HG02571 (cell line): ENCODE measurements around the gene CHD1.
"Not testable (repeated sequence)": the region's sequence is repeated elsewhere in the genome, so short reads cannot be mapped to it uniquely, and the experiment has no call there.

Source experiments
- ATAC-seq: cut with Tn5 transposase; IDR thresholded peaks from one replicate; pipeline ENCODE4 v1.9.1; 2021; ENCODE audit warnings: mild to moderate bottlenecking, moderate library complexity; ENCODE audit not compliant: unreplicated experiment

Gene CHD1

DNA sequence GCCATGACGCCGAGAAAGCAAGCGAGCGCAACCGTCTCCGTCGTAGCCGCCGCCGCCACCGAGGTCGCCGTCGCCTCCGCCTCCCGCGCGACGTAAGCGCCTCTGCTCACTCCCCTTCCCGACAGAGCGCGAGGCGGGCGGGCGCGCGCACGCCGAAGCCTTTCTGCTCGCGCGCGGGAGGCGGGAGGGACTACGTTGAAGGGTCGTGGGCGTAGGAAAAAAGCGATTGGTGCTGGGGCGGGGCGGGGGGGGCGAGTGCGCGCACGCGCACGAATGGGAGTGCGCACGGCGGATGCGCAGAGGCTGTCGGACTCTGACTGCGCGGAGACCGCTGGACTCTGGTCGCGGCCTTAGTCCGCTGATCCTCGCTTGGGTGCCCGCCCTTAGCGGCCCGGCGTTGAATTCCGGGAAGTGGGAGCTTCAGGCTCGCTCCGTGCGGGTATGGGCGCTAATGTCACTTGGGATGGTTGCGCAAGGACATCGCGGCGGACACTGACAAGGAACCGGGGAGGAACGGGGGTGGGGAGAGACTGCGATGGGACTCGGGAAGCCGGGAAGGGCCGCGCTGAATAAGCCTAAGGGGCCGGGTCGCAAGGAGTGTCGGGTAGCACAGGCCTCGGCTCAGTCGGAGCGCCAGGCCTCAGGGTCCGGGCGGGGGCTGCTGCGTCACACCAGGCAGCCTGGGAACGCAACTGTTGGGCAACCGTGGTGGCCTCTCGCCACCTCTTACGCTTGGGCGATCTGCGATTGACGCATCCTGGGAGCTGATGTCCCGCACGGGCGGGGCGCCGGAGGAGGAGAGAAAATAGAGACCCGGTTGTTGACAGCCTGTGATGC is at the start of gene CHD1:
TSS of gene CHD1 (minus strand) at position 135 of the 837 bp plus-strand sequence. CDS start 2,621 bp downstream, outside the sequence.
- peak; percentile 51 for ATAC-seq

DNA sequence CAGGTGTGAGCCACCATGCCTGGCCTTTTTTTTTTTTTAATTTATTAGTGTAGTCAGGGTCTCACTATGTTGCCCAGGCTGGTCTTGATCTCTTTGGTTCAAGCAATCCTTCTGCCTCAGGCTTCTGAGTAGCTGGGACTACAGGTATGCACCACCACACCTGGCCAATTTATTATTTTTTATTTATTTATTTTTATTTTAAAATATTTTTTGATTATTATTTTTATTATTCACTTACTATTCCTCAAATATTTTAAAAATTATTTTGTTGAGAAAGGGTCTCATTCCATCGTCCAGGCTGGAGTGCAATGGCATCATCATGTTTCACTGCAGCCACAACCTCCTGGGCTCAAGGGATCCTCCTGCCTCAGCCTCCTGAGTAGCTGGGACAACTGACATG is 49.7 kb upstream of the CHD1 start:
- ATAC-seq, result no peak

DNA sequence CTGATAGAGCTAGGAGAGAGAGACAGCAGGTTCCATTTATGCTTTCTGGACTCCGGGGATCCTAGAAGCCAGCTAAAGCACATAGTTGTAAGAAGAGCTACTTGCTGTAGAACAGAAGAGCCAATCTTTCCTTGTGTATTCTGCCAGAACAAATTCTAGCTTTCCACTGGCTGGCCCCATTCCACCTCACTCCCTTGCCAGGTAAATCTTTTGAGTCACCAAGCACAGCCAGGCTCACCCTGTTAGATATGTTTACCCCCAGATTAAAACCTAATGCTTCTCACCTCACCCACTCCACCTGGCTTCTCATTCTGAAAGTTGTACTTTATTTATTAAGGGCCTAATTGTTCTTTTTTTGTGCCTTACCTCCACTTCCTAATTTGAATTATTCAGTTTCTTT is 48.9 kb upstream of the CHD1 start:
- ATAC-seq, result no peak

DNA sequence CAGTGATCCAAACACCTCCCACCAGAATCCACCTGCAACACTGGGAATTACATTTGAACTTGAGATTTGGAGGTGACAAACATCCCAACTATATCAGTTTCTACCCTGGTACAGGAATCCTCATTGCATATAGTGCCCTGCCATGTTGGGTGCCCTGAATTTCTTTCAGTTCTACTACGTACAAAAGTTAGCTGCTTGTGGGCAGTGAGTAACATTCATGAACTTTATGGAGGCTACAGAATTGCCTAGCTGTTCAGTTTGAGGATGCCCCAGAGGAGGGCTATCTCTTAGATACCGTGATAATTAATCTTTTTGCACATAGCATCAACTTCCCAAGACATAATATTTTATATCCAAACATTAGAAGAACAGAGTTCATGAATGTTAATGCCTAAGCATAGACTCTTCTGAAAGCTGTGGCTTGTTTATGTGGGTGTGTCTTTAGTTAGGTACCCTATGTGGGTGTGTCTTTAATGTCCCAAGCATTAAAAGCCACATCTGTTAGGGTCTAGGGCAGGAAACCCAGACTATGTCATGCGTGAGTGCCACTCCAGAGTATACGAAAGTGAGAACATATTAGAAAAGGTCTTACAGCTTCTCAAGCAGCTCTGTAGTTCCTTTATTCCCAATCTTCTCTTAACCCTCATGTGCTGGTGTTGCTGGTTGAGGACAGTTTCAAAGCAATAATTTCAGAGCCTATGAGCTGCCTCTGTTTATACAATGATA is 47.0 kb upstream of the CHD1 start:
- no peak for ATAC-seq

DNA sequence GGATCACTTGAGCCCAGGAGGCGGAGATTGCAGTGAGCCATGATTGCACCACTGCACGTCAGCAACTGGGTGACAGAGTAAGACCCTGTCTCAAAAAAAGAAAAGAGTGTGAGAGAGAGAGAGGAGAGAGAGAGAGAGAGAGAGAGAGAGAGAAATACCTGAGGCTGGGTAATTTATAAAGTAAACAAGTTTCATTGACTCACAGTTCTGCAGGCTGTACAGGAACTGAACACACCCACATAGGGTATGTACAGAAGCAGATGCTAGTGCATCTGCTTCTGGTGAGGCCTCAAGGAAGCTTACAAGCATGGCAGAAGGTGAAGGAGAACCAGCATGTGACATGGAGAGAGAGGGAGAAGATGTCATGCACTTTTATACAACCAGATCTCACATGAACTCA is 46.4 kb upstream of the CHD1 start:
- ATAC-seq, result no peak

DNA sequence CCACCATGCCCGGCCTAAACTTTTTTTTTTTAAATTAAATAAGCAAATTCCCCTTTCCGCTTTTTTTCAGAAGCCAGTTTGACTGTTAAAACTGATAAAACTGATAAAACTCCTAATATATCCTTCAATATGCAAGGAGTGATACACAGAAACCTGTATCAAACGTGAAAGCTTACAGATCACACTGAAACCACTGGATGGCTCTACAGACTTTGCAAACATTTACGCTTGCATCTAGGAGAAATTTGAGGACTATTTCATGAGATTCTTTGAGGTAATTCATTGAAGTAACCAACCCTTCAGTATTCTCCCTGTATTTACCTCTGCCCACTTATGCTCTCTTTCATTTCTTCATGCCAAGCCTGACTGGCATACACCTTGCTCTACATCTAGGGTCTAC is 40.6 kb upstream of the CHD1 start:
- no peak for ATAC-seq

DNA sequence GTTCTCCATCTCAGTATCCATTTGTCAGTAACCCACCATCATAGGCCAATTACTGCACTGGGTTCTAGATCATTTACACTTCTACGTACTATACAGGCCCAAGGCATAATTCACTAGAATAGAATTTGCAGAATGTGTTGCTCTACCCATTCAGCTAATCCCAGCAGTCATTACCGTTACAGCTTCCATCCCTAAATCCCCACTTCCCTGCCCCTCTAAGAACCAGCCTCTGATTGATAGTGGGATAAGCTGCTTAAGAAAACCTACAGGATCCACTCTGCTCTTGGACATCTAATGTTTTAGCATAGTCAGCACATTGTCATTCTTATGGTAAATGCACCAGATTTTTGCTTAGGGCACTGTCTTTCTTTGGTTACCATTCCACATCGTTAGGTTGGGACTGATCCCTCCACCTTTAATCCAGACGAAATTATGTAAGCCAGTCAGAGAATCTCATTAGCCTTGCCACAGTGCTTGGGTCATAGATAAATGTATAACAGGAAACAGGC is 39.3 kb upstream of the CHD1 start:
- no peak for ATAC-seq

DNA sequence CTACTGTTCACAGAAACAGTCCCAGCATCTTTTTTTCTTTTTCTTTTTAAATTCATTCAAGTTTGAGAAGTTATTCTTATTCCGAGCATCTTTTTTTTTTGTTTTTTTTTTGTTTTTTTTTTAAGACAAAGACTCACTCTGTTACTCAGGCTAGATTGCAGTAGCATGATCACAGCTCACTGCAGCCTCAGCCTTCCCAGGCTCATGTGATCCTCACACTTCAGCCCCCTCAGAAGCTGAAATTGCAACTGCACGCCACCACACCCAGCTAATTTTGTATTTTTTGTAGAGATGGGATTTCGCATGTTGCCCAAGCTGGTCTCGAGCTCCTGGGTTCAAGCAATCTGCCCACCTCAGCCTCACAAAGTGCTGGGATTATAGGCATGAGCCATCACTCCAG is 36.4 kb upstream of the CHD1 start:
- no peak for ATAC-seq

DNA sequence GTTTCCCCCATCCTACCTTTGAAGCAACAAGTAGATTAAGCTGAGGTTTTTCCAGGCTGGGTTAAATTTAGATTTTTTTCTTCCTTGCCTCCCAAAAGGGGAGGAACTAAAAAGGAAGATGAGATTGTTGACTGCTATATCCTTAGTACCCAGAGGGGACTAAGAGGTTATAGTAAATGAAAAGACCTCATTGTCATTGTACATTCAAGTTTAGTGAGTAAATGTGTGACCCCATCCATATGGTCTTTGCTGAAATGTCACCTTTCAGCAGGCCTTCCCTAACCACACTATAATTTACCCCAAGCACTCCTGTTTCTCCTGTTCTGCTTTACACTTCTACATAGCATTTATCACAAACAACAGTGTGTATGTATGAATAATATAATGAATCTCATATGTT is 35.8 kb upstream of the CHD1 start:
- ATAC-seq, result no peak

DNA sequence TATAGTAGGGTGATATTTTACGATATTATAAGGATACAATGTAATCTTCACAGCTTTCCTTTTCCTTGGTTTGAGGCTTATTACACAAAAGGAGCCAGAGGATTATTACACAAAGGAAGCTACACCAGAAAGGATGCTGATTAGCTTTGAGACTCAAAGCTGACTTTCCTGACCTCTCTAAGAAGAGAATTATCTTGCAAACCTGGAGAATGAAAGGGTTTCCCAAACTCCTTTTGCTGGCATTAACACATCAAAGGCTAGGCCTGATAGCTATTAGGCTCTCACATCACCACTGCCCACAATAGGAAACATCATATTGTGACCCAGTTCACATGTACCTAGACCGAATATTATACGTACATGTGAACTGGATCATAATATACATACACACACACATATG is 34.2 kb upstream of the CHD1 start:
- no peak for ATAC-seq

DNA sequence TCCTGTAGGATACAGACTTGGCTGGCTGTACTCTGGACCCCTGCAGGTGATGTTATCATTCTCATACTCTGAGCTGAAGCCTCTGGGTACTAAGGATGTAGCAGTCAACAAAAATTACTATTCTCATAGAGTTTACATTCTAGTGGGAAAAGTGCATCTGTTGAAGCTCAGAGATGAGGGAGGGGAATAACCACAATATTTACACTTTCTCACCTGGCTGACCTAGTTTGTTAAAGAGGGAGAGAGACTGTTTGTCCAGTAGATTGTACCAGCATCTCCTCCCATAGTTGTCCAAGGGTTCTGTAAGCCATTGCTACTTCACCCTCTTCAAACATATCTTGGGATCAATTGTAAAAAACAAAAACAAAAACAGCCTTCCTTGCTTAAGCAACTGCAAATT is 33.8 kb upstream of the CHD1 start:
- ATAC-seq, result no peak

DNA sequence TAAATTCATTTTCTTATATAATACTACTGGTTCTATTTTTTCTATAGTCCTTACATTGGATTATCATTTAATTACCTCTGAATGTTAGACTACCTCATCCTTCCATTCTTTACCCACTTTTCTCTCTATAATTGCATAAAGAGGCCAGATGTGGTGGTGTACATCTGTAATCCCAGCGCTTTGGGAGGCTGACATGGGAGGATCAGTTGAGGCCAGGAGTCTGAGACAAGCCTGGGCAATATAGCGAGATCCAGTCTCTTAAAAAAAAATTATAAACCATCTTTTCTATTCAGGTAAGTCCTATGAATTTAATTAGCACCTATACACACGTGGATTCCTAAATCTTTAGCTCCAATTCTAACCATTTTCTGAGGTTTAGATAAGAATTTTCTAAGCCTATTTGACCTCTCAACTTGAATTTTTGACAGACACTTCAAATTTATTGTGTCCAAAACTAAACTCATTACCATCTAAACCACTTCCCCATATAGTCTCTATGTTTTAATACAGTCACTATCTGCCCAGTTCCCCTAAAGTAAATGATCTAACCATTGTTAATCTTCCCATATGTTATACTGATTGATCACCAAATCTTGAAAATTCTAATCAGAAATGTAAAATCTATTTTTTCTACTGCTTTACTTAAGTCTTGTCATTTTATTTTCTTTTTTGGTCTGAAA is 33.0 kb upstream of the CHD1 start:
- no peak for ATAC-seq

DNA sequence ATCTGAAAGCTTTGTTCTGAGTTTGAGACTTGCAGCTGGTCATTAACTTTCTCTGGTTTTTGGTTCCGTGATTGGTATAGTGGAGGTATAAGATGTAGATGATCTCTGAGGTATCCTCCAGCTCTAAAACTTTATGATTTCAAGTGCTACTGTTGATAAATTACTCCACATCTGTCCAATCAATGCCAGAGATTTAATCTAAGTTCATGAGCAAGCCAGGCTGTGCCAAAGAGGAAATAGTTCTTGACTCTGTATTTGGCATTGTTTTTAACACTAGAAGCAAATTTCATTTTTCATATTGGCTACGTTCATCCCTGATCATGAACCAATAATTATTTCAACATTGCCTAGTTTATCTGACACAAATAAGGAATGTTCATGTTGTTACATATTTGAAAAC is 28.5 kb upstream of the CHD1 start:
- ATAC-seq, result no peak

DNA sequence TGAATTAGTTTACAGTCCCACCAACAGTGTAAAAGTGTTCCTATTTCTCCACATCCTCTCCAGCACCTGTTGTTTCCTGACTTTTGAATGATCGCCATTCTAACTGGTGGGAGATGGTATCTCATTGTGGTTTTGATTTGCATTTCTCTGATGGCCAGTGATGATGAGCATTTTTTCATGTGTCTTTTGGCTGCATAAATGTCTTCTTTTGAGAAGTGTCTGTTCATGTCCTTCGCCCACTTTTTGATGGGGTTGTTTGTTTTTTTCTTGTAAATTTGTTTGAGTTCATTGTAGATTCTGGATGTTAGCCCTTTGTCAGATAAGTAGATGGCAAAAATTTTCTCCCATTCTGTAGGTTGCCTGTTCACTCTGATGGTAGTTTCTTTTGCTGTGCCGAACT is 27.1 kb upstream of the CHD1 start:
- ATAC-seq, result not testable (repeated sequence)

DNA sequence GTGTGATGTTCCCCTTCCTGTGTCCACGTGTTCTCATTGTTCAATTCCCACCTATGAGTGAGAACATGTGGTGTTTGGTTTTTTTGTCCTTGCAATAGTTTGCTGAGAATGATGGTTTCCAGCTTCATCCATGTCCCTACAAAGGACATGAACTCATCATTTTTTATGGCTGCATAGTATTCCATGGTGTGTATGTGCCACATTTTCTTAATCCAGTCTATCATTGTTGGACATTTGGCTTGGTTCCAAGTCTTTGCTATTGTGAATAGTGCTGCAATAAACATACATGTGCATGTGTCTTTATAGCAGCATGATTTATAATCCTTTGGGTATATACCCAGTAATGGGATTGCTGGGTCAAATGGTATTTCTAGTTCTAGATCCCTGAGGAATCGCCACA is 26.7 kb upstream of the CHD1 start:
- not testable (repeated sequence) for ATAC-seq

DNA sequence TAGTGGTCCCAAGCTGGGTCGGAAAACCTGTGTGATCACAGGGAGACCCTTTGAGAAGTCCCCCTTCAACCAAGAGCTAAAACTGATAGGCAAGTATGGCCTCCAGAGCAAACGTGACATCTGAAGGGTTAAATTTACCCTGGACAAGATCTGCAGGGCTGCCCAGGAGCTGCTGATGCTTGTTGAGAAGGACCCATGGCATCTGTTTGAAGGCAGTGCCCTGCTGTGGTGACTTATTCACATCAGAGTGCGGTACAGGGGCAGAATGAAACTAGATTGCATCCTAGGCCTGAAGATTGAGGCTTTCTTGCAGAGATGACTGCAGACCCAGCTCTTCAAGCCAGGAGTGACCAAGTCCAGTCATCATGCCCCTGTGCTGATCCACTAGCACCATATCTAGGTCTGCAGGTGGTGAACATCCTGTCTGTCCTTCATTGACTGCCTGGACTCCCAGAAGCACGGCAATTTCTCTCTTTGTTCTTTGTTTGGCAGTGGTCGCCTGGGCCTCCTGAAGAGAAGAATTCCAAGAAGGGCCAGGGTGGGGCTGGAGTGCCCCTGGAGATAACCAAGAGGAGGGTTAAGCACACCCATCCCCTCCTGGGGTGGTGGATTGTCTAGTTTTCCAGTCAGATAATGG is 25.7 kb upstream of the CHD1 start:
- ATAC-seq, result no peak

DNA sequence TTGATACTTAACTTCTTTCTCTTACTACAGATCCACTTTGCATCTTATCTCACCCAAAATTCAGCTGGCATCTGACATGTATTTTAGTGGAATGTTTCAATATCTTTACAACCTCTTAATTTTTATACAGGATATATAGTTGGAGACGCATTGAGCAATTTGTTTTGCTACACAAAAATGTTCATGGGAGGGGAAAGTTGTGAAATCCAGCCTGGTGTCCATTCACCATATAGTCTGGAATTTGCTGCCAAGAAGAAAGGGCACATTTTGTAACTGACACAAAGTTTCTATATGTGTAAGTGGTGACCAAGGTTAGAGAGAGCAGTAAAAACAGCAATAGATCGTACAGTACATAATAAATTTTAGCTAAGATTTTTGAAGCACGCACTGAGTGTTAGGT is 14.0 kb upstream of the CHD1 start:
- no peak for ATAC-seq

DNA sequence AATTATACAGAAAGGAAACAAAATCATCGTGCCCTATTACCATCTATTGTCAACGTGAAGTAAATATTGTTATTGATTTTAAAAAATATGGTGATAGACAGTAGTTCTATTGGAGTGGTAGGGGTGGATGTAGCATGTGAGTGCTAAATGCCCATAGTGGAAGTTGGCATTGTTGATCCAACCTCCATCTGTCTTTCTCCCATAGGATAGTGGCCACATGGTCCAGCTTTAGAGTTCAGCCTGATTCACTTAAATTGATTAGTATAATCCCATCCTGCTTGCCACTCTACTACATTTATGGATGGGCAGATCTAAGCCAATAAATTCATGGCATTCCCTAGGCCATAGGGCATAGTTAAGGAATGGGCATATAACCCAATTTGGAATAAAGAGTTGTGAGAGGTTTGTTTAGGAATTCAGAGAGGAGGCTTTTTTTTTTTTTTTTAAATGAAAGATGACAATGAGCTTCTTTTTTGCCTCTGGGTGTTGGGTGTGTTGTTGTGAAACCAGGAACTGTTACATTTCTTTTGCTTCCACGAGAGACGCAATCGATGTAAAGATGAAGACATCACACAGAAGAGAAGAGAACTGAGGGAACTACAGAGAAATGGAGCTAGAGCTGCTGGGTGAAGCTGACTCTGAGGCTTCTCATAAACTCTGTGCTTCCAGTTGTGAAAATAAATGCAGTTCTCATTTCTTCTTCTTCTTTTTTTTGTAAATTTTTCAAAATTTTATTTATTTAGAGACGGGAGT is 12.5 kb upstream of the CHD1 start:
- no peak for ATAC-seq

DNA sequence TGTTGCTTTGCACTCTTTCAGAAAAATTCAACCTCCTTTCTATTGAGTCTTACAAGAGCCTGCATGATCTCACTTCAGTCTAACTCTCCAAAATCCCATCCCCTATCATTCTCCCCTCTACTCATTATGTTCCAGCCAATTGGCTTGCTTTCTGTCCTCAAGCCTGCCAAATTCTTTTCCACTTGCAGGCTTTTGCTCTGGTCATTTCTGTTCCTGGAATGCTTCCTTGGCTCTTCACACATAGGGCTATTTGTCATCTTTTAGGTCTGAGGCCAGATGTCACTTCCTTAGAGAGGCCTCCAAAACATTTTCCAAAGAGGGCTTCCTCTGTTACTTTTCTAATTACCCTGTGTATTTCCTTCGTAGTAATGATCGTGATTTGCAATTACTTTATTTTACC is 11.8 kb upstream of the CHD1 start:
- ATAC-seq, result no peak

DNA sequence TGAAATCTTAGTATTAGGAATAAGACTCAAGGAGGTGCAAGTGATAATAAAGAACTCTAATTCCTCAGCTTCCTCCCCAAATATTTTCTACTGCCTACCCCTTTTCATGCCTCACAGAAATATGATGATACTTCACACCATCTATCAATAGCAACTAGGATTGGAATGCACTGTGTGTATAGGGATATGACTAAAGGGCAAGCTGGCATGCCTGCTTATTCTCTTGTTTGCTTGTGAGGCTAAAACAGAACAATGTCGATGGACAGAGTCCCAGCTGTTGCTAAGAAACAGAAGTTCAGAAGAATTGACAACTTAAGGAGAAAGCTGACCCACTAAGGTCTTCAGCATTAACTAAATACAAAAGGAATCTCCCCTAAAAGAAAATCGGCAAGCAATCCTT is 9.7 kb upstream of the CHD1 start:
- no peak for ATAC-seq
